ENCODE measurements around the gene RFC5. TPM values are rescaled to one million over a fixed set of nuclear protein-coding genes. Genes with fewer than 3 reads are reported as not detected.

The RFC5 gene
- polyA plus RNA-seq = 10 to 100 TPM in 1 of 2 donors, 1 to 10 TPM in 1; 7.8 to 13.8 TPM

- WGBS, 2 donors = 0% methylated on average over 60 to 61 of the region's 61 CpGs
- Histone ChIP-seq H3K4me1 (ENCODE audit: control insufficient read depth in 2 of 2, insufficient read depth in 2 of 2, low read length in 1 of 2) (no peaks in the 10 kb centered on the region), H3K4me3 (ENCODE audit: low read depth in 1 of 2, low read length in 2 of 2) (peak within 1 kb of the TSS; percentile 89 to 97), H3K27me3 (ENCODE audit: control insufficient read depth in 1 of 2, insufficient read depth in 2 of 2, low read length in 2 of 2) (no peaks in the 10 kb centered on the region), H3K27ac (ENCODE audit: low read depth in 2 of 2, low read length in 1 of 2) (peak within 1 kb of the TSS; percentile 11 to 57), H3K9me3 (ENCODE audit: control insufficient read depth in 2 of 2, insufficient read depth in 1 of 2, low read depth in 1 of 2, low read length in 1 of 2) (no peaks in the 10 kb centered on the region), H3K36me3 (ENCODE audit: control insufficient read depth in 2 of 2, insufficient read depth in 2 of 2, low read length in 1 of 2) (peaks cover 2 to 6% of the 10 kb centered on the region in 2 donors)
Measured at GRCh38 chr12:118016424-118017264, at the start of gene RFC5. TSS of gene RFC5 (plus strand) at chr12:118016703. CDS start at chr12:118016828, 125 bp downstream.

GRCh38 chr12:117967043-117967442 lies 49.5 kb upstream of the RFC5 start:
- Histone ChIP-seq H3K36me3 (ENCODE audit: control insufficient read depth in 2 of 2, insufficient read depth in 2 of 2, low read length in 1 of 2) (no peaks in the 10 kb centered on the region), H3K27me3 (ENCODE audit: control insufficient read depth in 1 of 2, insufficient read depth in 2 of 2, low read length in 2 of 2) (no peaks in the 10 kb centered on the region), H3K4me3 (ENCODE audit: low read depth in 1 of 2, low read length in 2 of 2) (no peak overlapping the region), H3K9me3 (ENCODE audit: control insufficient read depth in 2 of 2, insufficient read depth in 1 of 2, low read depth in 1 of 2, low read length in 1 of 2) (peaks cover 0 to 8% of the 10 kb centered on the region in 2 donors), H3K27ac (ENCODE audit: low read depth in 2 of 2, low read length in 1 of 2) (no peak overlapping the region), H3K4me1 (ENCODE audit: control insufficient read depth in 2 of 2, insufficient read depth in 2 of 2, low read length in 1 of 2) (peaks cover 0 to 3% of the 10 kb centered on the region in 2 donors)
- WGBS, 2 donors = 48 to 62% methylated on average over 4 of the region's 4 CpGs

GRCh38 chr12:117967512-117967911 lies 49.0 kb upstream of the RFC5 start:
- 25 to 31% methylated on average over 12 of the region's 12 CpGs for WGBS, 2 donors
- Histone ChIP-seq H3K4me3 (ENCODE audit: low read depth in 1 of 2, low read length in 2 of 2) (no peak overlapping the region), H3K9me3 (ENCODE audit: control insufficient read depth in 2 of 2, insufficient read depth in 1 of 2, low read depth in 1 of 2, low read length in 1 of 2) (peaks cover 0 to 8% of the 10 kb centered on the region in 2 donors), H3K27ac (ENCODE audit: low read depth in 2 of 2, low read length in 1 of 2) (no peak overlapping the region), H3K27me3 (ENCODE audit: control insufficient read depth in 1 of 2, insufficient read depth in 2 of 2, low read length in 2 of 2) (no peaks in the 10 kb centered on the region), H3K36me3 (ENCODE audit: control insufficient read depth in 2 of 2, insufficient read depth in 2 of 2, low read length in 1 of 2) (no peaks in the 10 kb centered on the region), H3K4me1 (ENCODE audit: control insufficient read depth in 2 of 2, insufficient read depth in 2 of 2, low read length in 1 of 2) (peaks cover 0 to 3% of the 10 kb centered on the region in 2 donors)

- peaks cover 0 to 8% of the 10 kb centered on the region in 2 donors for H3K9me3 ChIP-seq (ENCODE audit: control insufficient read depth in 2 of 2, insufficient read depth in 1 of 2, low read depth in 1 of 2, low read length in 1 of 2)
- WGBS, 2 donors = 4 to 5% methylated on average over 10 of the region's 10 CpGs
- H3K4me1 ChIP-seq (ENCODE audit: control insufficient read depth in 2 of 2, insufficient read depth in 2 of 2, low read length in 1 of 2) = peaks cover 0 to 3% of the 10 kb centered on the region in 2 donors
- peak overlapping the region; percentile 52 to 55 for H3K4me3 ChIP-seq (ENCODE audit: low read depth in 1 of 2, low read length in 2 of 2)
- H3K36me3 ChIP-seq (ENCODE audit: control insufficient read depth in 2 of 2, insufficient read depth in 2 of 2, low read length in 1 of 2) = no peaks in the 10 kb centered on the region
- H3K27ac ChIP-seq (ENCODE audit: low read depth in 2 of 2, low read length in 1 of 2) = no peak overlapping the region
- H3K27me3 ChIP-seq (ENCODE audit: control insufficient read depth in 1 of 2, insufficient read depth in 2 of 2, low read length in 2 of 2) = no peaks in the 10 kb centered on the region
Measured at GRCh38 chr12:117968151-117968789, 48.2 kb upstream of the RFC5 start.

GRCh38 chr12:117968826-117969659 lies 47.5 kb upstream of the RFC5 start, which contains the start of gene KSR2:
TSS of gene KSR2 (minus strand) at chr12:117968990. CDS start at chr12:117968255, 735 bp downstream.
- H3K4me1 ChIP-seq (ENCODE audit: control insufficient read depth in 2 of 2, insufficient read depth in 2 of 2, low read length in 1 of 2) = peaks cover 0 to 3% of the 10 kb centered on the region in 2 donors
- H3K36me3 ChIP-seq (ENCODE audit: control insufficient read depth in 2 of 2, insufficient read depth in 2 of 2, low read length in 1 of 2) = no peaks in the 10 kb centered on the region
- H3K4me3 ChIP-seq (ENCODE audit: low read depth in 1 of 2, low read length in 2 of 2) = peak within 1 kb of the TSS; percentile 52 to 55
- no peaks in the 10 kb centered on the region for H3K27me3 ChIP-seq (ENCODE audit: control insufficient read depth in 1 of 2, insufficient read depth in 2 of 2, low read length in 2 of 2)
- peak within 1 kb of the TSS in 1 of 2 donors; percentile 40 for H3K27ac ChIP-seq (ENCODE audit: low read depth in 2 of 2, low read length in 1 of 2)
- WGBS, 2 donors = 0 to 1% methylated on average over 74 to 86 of the region's 86 CpGs
- H3K9me3 ChIP-seq (ENCODE audit: control insufficient read depth in 2 of 2, insufficient read depth in 1 of 2, low read depth in 1 of 2, low read length in 1 of 2) = peaks cover 0 to 8% of the 10 kb centered on the region in 2 donors

- Histone ChIP-seq H3K27me3 (ENCODE audit: control insufficient read depth in 1 of 2, insufficient read depth in 2 of 2, low read length in 2 of 2) (no peaks in the 10 kb centered on the region), H3K27ac (ENCODE audit: low read depth in 2 of 2, low read length in 1 of 2) (no peak overlapping the region), H3K9me3 (ENCODE audit: control insufficient read depth in 2 of 2, insufficient read depth in 1 of 2, low read depth in 1 of 2, low read length in 1 of 2) (peaks cover 0 to 8% of the 10 kb centered on the region in 2 donors), H3K4me1 (ENCODE audit: control insufficient read depth in 2 of 2, insufficient read depth in 2 of 2, low read length in 1 of 2) (peaks cover 0 to 3% of the 10 kb centered on the region in 2 donors), H3K4me3 (ENCODE audit: low read depth in 1 of 2, low read length in 2 of 2) (no peak overlapping the region), H3K36me3 (ENCODE audit: control insufficient read depth in 2 of 2, insufficient read depth in 2 of 2, low read length in 1 of 2) (no peaks in the 10 kb centered on the region)
- WGBS, 2 donors = 87 to 90% methylated on average over 4 of the region's 4 CpGs
Measured at GRCh38 chr12:117970334-117970733, 46.2 kb upstream of the RFC5 start.

GRCh38 chr12:117972301-117972700 lies 44.2 kb upstream of the RFC5 start:
- H3K9me3 ChIP-seq (ENCODE audit: control insufficient read depth in 2 of 2, insufficient read depth in 1 of 2, low read depth in 1 of 2, low read length in 1 of 2) = peaks cover 0 to 8% of the 10 kb centered on the region in 2 donors
- no peak overlapping the region for H3K27ac ChIP-seq (ENCODE audit: low read depth in 2 of 2, low read length in 1 of 2)
- H3K4me1 ChIP-seq (ENCODE audit: control insufficient read depth in 2 of 2, insufficient read depth in 2 of 2, low read length in 1 of 2) = peaks cover 0 to 3% of the 10 kb centered on the region in 2 donors
- no peak overlapping the region for H3K4me3 ChIP-seq (ENCODE audit: low read depth in 1 of 2, low read length in 2 of 2)
- no peaks in the 10 kb centered on the region for H3K36me3 ChIP-seq (ENCODE audit: control insufficient read depth in 2 of 2, insufficient read depth in 2 of 2, low read length in 1 of 2)
- WGBS, 2 donors = 37 to 48% methylated on average over 2 of the region's 2 CpGs
- no peaks in the 10 kb centered on the region for H3K27me3 ChIP-seq (ENCODE audit: control insufficient read depth in 1 of 2, insufficient read depth in 2 of 2, low read length in 2 of 2)

- H3K9me3 ChIP-seq (ENCODE audit: control insufficient read depth in 2 of 2, insufficient read depth in 1 of 2, low read depth in 1 of 2, low read length in 1 of 2) = peaks cover 0 to 6% of the 10 kb centered on the region in 2 donors
- H3K27ac ChIP-seq (ENCODE audit: low read depth in 2 of 2, low read length in 1 of 2) = no peak overlapping the region
- H3K36me3 ChIP-seq (ENCODE audit: control insufficient read depth in 2 of 2, insufficient read depth in 2 of 2, low read length in 1 of 2) = no peaks in the 10 kb centered on the region
- no peak overlapping the region for H3K4me3 ChIP-seq (ENCODE audit: low read depth in 1 of 2, low read length in 2 of 2)
- WGBS, 2 donors = 77 to 90% methylated on average over 3 of the region's 3 CpGs
- no peaks in the 10 kb centered on the region for H3K4me1 ChIP-seq (ENCODE audit: control insufficient read depth in 2 of 2, insufficient read depth in 2 of 2, low read length in 1 of 2)
- no peaks in the 10 kb centered on the region for H3K27me3 ChIP-seq (ENCODE audit: control insufficient read depth in 1 of 2, insufficient read depth in 2 of 2, low read length in 2 of 2)
Measured at GRCh38 chr12:117975006-117975405, 41.5 kb upstream of the RFC5 start.

GRCh38 chr12:117977373-117977772 lies 39.1 kb upstream of the RFC5 start:
- Histone ChIP-seq H3K27me3 (ENCODE audit: control insufficient read depth in 1 of 2, insufficient read depth in 2 of 2, low read length in 2 of 2) (no peaks in the 10 kb centered on the region), H3K27ac (ENCODE audit: low read depth in 2 of 2, low read length in 1 of 2) (no peak overlapping the region), H3K36me3 (ENCODE audit: control insufficient read depth in 2 of 2, insufficient read depth in 2 of 2, low read length in 1 of 2) (no peaks in the 10 kb centered on the region), H3K9me3 (ENCODE audit: control insufficient read depth in 2 of 2, insufficient read depth in 1 of 2, low read depth in 1 of 2, low read length in 1 of 2) (no peaks in the 10 kb centered on the region), H3K4me3 (ENCODE audit: low read depth in 1 of 2, low read length in 2 of 2) (no peak overlapping the region), H3K4me1 (ENCODE audit: control insufficient read depth in 2 of 2, insufficient read depth in 2 of 2, low read length in 1 of 2) (no peaks in the 10 kb centered on the region)
- 90 to 97% methylated on average over 1 of the region's 1 CpG for WGBS, 2 donors
